ENCODE measurements around the gene CCHCR1.

The CCHCR1 gene

DNA sequence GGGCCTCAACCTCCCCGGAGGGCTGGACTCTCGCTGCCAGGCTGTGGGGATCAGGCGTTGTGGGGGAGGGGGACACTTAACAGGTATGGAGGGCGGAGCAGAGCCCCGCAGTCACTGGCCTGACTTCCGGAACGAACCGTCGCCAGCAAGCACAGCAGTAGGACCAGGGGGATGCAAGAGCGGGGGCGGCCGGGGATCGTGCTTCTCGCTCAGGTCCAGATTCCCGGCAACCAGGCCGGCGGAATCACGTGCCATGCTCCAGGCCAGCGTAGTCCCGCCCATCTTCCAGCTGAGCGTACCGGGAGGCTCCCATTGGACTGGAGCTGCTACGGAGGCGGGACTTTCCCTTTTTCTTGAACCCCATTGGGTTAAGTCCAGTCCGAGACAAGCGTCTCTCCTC is 22.9 kb upstream of the CCHCR1 start:
- H3K9ac ChIP-seq: no peak overlapping the region
- H3K9me3 ChIP-seq: 0 out of 2 replicates have a peak, but pooled peaks cover 3% of the 10 kb centered on the region
- no peak for TF ChIP-seq Cebpa-rat (IDR thresholded peaks at IDR 0.05)
- no peaks in the 10 kb centered on the region for H3K27me3 ChIP-seq
- no peaks in the 10 kb centered on the region for H3K36me3 ChIP-seq
- no peaks in the 10 kb centered on the region for H4K20me1 ChIP-seq
- no peaks in the 10 kb centered on the region for H3K4me1 ChIP-seq
- no peak overlapping the region for H3K27ac ChIP-seq
- no peak overlapping the region for H3K4me3 ChIP-seq
- H3K4me2 ChIP-seq: no peak overlapping the region

DNA sequence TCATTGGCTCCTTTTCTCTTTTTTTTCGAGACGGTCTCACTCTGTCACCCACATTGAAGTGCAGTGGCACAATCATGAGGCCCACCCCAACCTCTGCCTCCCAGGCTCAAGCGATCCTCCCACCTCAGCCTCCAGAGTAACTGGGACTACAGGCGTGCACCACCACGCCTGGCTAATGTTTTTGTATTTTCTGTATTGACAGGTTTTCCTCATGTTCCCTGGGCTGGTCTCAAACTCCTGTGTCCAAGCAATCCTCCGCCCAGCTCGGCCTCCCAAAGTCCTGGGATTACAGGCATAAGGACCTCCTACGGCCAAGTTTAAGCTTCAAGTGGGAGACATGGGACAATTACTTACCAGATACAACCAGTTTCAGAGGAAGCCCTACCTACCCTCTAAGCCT is 22.3 kb upstream of the CCHCR1 start:
- Histone ChIP-seq H3K27me3 (no peaks in the 10 kb centered on the region), H3K36me3 (no peaks in the 10 kb centered on the region), H3K4me1 (no peaks in the 10 kb centered on the region), H4K20me1 (no peaks in the 10 kb centered on the region), H3K4me3 (no peak overlapping the region), H3K9me3 (0 out of 2 replicates have a peak, but pooled peaks cover 3% of the 10 kb centered on the region), H3K9ac (no peak overlapping the region), H3K4me2 (no peak overlapping the region), H3K27ac (no peak overlapping the region)
- TF ChIP-seq Cebpa-rat (IDR thresholded peaks at IDR 0.05): no peak

DNA sequence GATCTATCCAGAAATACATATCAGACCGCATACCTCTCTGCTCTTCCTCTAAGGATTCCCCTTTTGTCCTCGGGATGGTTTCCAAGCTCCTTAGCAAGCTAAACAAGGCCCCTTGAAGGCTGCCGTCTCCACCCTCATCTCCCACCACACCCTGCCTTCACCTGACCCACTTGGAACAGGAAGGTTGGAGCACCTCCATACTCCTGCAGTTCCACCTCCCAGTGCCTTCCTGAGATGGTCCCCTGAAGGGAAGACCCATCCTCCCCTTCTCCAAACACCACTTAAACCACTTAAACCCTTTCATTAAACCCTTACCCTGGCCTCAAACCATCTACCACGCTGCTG is 21.4 kb upstream of the CCHCR1 start:
- Histone ChIP-seq H3K4me3 (no peak overlapping the region), H3K27me3 (no peaks in the 10 kb centered on the region), H3K36me3 (no peaks in the 10 kb centered on the region), H3K27ac (no peak overlapping the region), H3K9ac (no peak overlapping the region), H3K9me3 (0 out of 2 replicates have a peak, but pooled peaks cover 3% of the 10 kb centered on the region), H4K20me1 (no peaks in the 10 kb centered on the region), H3K4me1 (no peaks in the 10 kb centered on the region), H3K4me2 (no peak overlapping the region)
- no peak for TF ChIP-seq Cebpa-rat (IDR thresholded peaks at IDR 0.05)

DNA sequence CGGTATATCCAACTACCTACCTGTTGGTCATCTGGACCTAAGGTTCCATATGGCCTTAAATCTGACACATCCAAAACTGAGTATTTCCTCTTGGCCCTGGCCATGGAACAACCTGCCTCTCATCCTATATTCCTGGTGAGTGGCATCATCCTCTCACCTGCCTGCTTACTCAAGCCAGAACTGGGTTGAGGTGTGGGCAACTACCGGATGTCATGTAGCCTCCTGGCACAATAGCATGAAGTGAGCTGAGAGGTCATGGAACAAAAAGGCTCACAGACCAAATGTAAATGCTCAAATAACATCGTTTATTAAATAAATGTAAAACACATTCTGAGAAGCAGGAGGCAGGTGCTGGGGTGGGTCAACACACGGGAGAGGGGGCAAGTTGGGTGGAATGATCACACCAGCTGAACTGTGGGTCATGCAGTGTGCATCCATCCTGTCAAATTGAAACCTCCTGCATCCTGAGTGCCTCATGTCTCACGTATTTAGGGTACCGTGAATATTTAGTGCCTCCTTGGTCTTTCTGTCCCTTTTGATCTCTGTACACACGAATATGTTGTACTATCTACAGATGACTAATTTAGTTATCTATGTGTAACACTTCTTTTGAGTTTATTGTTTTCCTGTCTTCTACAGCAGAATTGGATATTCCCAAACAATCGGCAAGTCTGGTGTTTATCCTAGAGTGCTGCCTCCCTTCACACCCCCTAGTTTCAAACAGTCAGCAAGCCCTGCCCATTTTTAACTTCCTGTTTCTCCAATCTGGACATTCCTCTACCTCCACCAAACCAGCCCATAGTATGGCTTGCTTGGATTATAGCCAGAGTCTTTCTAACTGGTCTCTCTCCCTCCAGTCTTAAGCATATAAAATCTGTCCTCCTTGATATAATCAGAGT is 20.8 kb upstream of the CCHCR1 start:
- 0 out of 2 replicates have a peak, but pooled peaks cover 3% of the 10 kb centered on the region for H3K9me3 ChIP-seq
- H3K4me1 ChIP-seq: no peaks in the 10 kb centered on the region
- no peaks in the 10 kb centered on the region for H3K36me3 ChIP-seq
- no peak overlapping the region for H3K4me2 ChIP-seq
- no peak overlapping the region for H3K9ac ChIP-seq
- no peak overlapping the region for H3K4me3 ChIP-seq
- no peaks in the 10 kb centered on the region for H4K20me1 ChIP-seq
- TF ChIP-seq Cebpa-rat (IDR thresholded peaks at IDR 0.05): no peak
- H3K27ac ChIP-seq: no peak overlapping the region
- no peaks in the 10 kb centered on the region for H3K27me3 ChIP-seq

DNA sequence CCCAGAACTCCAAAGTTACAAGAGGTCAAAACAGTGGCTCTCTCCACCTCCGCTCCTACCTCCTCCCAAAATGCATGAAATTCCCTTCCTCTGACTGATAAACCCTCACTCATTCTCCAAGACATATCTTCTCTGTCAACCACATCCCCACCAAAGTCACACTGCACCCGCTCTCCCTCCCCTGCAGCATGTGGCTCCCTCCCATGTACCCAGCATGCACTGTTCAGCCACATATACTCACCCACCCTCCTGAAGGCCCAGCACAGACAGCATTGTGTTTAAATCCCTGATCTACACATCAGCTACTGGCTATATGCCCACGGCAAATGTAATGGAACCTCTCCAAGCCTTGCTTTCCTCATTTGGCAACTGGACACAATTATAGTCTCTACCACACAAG is 18.4 kb upstream of the CCHCR1 start:
- TF ChIP-seq Cebpa-rat (IDR thresholded peaks at IDR 0.05): no peak
- H3K9me3 ChIP-seq: 0 out of 2 replicates have a peak, but pooled peaks cover 3% of the 10 kb centered on the region
- no peaks in the 10 kb centered on the region for H3K4me1 ChIP-seq
- no peaks in the 10 kb centered on the region for H3K27me3 ChIP-seq
- no peaks in the 10 kb centered on the region for H3K36me3 ChIP-seq
- H3K9ac ChIP-seq: no peak overlapping the region
- H3K27ac ChIP-seq: no peak overlapping the region
- no peaks in the 10 kb centered on the region for H4K20me1 ChIP-seq
- no peak overlapping the region for H3K4me3 ChIP-seq
- no peak overlapping the region for H3K4me2 ChIP-seq

DNA sequence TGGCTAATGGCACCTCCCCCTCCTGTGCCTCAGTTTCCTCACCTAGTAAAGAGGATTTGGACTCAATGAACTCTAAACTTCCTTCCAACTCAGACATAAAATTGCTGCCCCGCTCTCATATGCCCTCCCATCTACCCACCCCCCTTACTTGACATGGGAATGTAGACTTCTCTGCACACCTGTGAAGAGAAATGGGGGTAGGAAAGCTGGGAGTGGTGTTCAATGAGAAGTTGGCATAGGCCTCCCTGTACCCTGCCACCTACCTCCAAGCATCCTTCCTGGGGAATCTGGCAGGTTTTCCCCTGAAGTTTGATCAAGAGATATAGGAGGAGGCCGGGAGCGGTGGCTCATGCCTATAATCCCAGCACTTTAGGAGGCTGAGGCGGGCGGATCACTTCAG is 16.8 kb upstream of the CCHCR1 start:
- no peak overlapping the region for H3K4me2 ChIP-seq
- no peak overlapping the region for H3K4me3 ChIP-seq
- H3K4me1 ChIP-seq: no peaks in the 10 kb centered on the region
- no peaks in the 10 kb centered on the region for H3K27me3 ChIP-seq
- H3K36me3 ChIP-seq: no peaks in the 10 kb centered on the region
- H4K20me1 ChIP-seq: no peaks in the 10 kb centered on the region
- H3K9ac ChIP-seq: no peak overlapping the region
- H3K9me3 ChIP-seq: no peaks in the 10 kb centered on the region
- no peak for TF ChIP-seq Cebpa-rat (IDR thresholded peaks at IDR 0.05)
- no peak overlapping the region for H3K27ac ChIP-seq

DNA sequence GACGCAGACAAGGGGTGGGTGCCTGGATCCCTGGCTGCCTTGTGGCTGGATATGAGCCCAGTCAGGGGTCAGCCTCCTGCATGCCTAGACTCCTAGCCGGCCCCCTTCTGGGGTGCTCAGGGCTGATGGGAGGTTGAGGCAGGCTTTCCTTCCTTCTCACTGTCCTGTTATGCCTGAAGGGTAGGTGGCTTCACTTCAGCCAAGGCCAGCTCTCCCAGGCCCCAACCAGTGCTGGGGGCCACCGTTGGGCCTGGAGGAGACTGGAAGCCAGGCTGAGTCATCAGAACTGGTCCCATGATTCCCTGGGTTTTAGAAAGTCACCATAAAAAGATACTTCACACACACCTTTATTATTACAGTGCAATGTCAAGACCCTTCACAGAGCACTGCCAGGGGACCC is 15.8 kb upstream of the CCHCR1 start:
- Histone ChIP-seq H3K27ac (no peak overlapping the region), H4K20me1 (no peaks in the 10 kb centered on the region), H3K9me3 (no peaks in the 10 kb centered on the region), H3K4me2 (no peak overlapping the region), H3K4me1 (no peaks in the 10 kb centered on the region), H3K27me3 (no peaks in the 10 kb centered on the region), H3K9ac (no peak overlapping the region), H3K4me3 (no peak overlapping the region), H3K36me3 (no peaks in the 10 kb centered on the region)
- TF ChIP-seq Cebpa-rat (IDR thresholded peaks at IDR 0.05): no peak

DNA sequence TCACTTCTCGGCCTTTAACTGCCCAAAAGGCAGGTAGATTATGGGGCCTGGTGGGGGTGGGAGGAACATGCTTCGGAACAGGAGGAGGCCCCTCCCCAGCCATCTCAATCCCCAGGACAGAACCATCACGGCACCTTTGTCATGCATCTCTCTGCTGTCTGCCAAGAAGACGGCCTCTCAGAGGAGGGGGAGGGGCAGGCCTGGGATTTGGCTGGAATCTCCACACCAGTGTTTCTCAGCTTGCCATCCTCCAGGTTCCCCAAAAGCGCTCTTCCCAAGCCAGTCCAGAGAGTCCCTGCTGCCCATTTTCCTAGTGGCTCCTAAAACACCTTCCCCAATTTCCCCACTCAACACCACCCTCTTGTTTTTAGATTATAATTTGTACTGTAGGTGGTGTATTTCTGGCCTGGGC is 15.4 kb upstream of the CCHCR1 start:
- Histone ChIP-seq H3K9ac (no peak overlapping the region), H3K27ac (no peak overlapping the region), H3K36me3 (no peaks in the 10 kb centered on the region), H3K4me3 (no peak overlapping the region), H3K9me3 (no peaks in the 10 kb centered on the region), H3K27me3 (no peaks in the 10 kb centered on the region), H3K4me2 (no peak overlapping the region), H4K20me1 (no peaks in the 10 kb centered on the region), H3K4me1 (no peaks in the 10 kb centered on the region)
- no peak for TF ChIP-seq Cebpa-rat (IDR thresholded peaks at IDR 0.05)

DNA sequence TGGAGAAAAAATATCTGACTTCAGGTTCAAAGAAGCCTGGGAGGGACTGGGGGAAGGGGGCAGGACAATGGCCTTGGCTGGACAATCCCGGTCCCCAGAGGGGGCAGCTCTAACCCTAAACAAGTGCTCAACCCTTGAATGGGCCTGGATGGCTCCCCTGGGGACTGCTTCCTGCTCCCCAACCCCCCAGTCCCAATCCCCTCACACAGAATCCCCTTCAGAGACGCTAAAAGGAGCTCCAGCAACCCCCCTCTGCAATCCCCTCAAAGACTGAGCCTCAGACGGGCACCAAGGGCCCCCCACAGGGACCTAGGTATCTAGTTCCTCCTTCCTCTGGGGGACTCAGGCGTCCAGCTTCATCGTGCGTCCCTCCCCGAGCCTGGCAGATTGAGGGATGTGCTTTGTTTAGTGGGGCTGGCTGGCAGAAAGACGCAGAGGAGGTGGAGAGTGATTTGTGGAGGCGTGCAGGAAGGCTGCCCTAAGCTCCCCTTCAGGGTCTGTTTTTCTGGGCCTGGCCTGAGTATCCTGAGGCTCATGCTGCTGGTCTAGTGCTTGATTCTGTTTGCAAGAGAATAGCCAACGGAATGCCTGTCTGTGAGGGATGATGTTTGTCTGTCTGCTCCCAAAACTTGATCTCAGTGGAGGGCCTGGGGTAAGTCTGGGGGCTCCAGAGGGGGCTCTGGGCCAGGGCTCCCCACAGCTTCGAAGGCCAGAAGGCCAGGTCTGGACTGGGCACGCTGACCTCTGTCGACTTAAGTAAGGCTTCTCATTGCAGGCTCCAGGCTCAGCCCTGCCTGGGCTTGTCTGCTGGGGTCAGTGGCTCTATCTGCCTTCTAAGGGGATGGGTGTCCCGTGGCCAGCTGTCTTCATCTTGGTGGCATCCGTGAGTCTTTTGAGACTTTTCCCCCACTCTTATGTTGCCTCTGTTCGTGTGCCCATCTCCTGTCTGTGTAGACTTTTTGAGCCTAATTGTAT is 14.6 kb upstream of the CCHCR1 start:
- no peaks in the 10 kb centered on the region for H4K20me1 ChIP-seq
- H3K9me3 ChIP-seq: no peaks in the 10 kb centered on the region
- H3K9ac ChIP-seq: no peak overlapping the region
- no peaks in the 10 kb centered on the region for H3K36me3 ChIP-seq
- H3K27ac ChIP-seq: peak overlapping the region; percentile 22; the same call in 1 of the 2 replicates
- TF ChIP-seq Cebpa-rat (IDR thresholded peaks at IDR 0.05): no peak
- H3K27me3 ChIP-seq: no peaks in the 10 kb centered on the region
- H3K4me3 ChIP-seq: no peak overlapping the region
- no peak overlapping the region for H3K4me2 ChIP-seq
- H3K4me1 ChIP-seq: no peaks in the 10 kb centered on the region

Measured in BLaER1 (cell line).